VCaP (cell line): ENCODE measurements around the gene PIP5KL1.

ENCODE experiments used
- H3K27ac ChIP-seq: fragments of 450-650 bp; 2 replicates; pipeline ENCODE4 v1.5.1; 2017
- CTCF ChIP-seq: fragments of 450-650 bp; conservative IDR thresholded peaks from 2 replicates; pipeline ENCODE4 v1.5.1; 2017; ENCODE audit warnings: mild to moderate bottlenecking, moderate library complexity

The PIP5KL1 gene

GRCh38 chr9:127950513-127951289, 20.1 kb upstream of the PIP5KL1 start:
- peak overlapping the region; percentile 7; the same call in 1 of the 2 replicates for H3K27ac ChIP-seq
- no peak for TF ChIP-seq CTCF

GRCh38 chr9:127949827-127950512, 19.4 kb upstream of the PIP5KL1 start:
- no peak for TF ChIP-seq CTCF
- no peak overlapping the region for H3K27ac ChIP-seq

GRCh38 chr9:127947841-127948710, 17.5 kb upstream of the PIP5KL1 start:
- peak overlapping the region; percentile 15; the same call in 1 of the 2 replicates for H3K27ac ChIP-seq
- TF ChIP-seq CTCF: no peak

GRCh38 chr9:127946728-127947127, 16.2 kb upstream of the PIP5KL1 start:
- peak overlapping the region; percentile 27 for H3K27ac ChIP-seq
- TF ChIP-seq CTCF: no peak

- TF ChIP-seq CTCF: no peak
- peak overlapping the region; percentile 27 for H3K27ac ChIP-seq
These were observed 15.4 kb upstream of the PIP5KL1 start for GRCh38 chr9:127945942-127946341.

GRCh38 chr9:127945338-127945737, 14.8 kb upstream of the PIP5KL1 start:
- H3K27ac ChIP-seq: peak overlapping the region; percentile 27; the same call in 1 of the 2 replicates
- no peak for TF ChIP-seq CTCF
